ENCODE data around the gene VWF.

Gene VWF

DNA sequence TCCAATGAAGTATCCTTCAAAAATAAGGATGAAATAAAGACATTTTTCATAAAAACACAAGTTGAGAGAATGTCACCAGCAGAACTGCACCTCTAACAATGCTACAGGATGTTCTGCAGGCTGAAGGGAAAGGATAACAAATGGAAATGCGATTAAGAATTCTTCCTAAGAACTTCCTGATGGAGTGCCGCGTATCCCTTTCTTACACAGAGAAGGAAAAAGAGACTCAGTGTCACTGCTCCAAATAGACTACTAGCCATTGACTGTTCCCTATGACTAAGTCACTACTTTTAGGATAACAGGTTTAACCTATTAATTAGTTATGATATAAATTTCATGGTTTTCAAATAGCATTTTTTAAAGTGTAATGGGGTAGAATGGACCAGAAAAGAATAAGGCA, 182.6 kb downstream of the VWF start:
- DNase-seq = no peak

DNA sequence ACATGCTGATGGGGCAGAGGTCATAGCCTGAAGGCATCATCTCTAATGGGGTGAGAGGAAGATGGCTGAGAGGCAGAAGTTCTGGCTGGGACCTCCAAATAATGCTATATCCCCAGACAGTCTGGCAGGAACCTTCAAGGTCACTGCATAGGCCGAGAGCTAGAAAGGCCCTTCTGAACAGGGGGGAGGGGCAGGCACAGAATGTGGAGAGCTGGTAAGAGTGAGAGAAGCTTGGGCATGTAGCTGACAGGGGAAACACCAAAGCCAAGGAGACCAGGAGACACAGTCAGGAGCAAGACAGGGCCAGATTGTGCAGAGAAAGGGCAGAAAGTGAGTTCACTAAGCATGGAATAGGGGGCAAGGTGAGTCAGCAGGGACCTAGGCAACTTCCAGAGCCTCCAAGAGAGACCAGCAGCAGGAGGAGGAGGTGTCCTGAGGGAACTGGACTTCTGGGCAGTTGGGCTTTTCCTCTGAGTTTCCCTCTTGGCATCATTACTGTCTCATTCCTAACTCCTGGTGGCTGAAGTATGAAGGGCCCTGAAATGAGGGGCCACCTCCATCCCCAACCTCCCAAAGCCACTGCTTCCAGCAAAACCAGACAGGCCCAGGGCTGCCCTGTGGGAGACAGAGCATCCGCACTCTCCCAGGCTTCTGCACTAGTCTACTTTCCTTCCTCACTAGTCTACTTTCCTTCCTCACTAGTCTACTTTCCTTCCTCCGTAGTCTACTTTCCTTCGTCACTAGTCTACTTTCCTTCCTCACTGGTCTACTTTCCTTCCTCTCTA, 196.5 kb downstream of the VWF start:
- DNase-seq = no peak

DNA sequence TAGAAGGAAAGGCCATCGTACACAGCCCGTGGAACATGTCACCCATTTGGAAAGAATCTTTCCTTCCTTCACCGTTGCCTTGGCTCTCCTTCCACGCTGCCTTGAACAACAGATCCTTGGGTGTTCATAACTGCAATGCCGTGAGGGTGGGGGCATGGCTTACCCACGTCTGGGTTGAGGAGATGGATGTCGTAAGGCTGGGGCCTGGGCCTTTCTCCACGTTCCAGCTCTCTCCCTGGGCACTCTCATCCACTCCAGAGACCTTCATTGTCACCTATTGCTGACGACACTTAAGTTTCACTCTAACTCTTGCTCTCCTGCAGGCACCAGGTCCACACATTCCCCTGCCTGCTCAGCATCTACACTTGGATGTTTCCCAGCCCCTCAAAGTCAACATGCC, 198.8 kb downstream of the VWF start:
- DNase-seq = no peak

DNA sequence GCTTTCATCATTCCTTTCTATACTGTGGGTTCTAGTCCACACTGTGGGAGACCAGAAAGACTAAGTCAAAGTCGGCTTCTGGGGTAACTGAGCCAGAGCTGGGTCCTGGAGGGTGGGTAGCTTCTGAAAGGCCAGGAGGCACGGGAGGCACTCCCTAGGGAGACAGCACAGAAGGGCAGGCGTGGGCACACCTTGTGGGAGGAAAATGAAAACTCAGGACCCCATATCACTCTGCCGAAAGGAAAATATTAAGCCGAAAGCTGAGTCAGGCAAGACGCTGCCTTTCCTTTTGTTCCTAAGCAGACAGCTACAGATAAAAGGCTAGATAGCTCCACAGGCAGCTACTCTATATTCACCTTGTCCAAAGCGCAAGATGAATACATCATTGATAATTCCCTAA, 200.1 kb downstream of the VWF start:
- no peak for DNase-seq

DNA sequence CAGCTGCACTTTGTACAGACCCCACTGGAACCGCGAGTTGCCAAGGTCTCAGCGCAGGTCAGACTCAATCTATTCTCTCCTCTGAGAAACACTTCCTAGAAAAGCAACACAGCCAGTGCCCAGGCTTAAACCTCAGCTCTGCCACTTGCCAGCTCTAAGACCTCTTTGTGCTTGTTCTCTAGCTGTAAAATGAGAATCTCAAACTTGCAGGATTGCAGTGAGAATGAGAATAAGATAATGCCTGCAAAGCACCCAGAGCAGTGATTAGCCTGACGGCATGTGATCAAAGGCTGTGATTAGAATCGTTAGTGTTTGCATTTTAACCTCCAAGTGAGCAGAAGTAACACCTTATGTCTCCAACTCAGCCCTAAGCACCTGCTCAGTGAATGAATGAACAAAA, 200.7 kb downstream of the VWF start:
- DNase-seq = no peak

DNA sequence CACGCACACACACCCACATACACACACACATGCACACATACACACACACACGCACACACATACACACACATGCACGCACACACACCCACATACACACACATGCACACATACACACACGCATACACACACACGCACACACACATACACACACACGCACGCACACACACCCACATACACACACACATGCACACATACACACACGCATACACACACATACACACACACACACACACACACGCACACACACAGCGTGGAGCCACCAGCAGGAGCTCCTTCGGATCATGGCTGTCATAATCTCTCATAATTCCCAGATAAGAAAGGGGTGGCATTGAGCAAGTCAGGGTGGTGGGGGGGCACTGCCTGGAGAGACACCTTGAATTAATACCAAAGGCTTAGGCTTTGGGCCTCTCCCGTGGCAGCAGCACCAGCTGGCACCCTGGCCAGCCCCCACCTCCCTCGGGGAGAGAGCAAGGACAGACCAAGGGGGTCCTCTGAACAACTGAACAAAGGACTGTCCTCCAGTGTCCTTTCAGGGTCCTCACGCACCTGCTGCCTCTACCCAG, 201.3 kb downstream of the VWF start:
- DNase-seq = no peak

DNA sequence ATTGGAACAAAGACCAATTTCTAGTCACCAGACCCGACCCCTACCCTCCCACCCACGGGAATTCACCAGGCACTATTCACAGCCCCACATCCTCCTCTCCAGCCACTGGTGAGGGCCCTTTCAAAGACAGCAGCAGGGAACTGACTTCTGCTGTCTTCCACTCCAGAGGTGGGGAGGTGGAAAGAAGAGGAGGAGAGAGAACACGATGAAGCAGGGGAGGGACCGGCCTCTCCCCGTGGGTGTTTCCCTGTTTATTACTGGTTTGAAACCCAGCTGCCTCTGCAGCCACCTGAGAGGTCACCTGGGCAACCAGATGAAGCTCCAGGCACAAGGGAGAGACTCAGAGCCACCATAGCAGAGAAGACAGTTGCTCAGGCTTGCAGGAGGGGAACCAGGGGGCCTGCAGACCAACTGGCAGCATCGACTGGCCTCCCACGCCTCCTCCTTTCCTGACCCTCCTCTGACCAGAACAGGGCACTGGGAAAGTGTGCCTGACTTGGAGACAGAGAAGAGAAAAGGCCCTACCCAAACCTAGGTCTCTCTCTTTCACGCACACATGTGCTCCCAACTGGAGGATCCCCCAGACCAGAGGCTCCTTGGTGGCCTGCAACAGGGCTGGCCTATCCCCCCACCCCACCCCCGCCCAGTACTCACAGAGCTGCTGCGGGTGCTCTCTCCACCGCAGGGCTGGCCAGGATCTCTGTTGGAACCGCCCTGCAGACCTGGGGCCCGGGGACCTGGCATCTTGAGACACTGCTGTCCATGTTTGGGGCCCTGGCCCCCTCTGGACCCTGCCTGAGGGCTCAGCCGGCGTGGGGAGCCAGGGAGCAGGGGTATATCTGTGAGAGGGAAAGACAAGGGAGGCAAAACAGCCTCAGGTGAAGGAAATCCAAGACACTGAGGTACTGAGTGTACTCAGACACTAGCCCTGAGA, 202.2 kb downstream of the VWF start:
- DNase-seq = no peak

DNA sequence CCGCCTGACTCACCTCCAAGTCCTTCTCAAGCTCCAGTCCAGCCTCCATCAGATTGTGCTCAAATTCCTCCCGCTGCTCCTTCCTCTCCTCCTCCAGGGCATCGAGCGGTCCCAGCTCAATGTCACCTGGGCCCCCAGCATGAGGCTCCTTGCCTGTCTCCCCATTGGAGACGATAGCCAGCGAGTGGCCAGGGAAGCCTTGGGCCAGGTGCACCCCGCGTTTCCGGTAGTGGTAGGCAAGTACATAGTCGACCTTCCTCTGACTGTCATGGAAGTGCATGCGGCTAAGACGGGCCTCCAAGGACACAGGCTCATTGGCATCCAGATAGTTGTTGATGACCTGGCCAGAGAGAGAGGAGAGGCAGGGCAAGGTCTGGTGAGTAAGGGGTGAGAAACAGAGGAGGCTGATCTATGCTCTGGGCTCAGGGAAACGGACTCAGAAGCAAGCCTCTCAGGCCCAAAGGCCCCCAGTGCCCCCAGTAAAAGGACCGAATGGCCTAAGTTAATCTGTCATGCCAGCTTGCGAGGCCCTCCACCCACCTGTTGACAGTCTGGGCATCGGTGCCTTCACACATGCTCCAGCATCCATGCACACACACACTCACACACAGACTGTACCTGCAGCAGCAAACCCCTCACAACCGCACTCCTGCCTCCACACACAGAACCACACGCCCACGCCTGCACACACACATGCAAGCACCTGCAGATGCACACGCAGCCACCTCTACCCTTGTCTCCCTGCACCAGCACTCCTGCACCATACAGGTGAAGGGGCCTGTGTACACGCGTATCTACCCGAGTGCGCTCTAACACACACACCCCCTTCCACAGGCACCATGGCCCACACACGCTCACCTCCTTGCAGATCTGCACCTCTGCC, 203.2 kb downstream of the VWF start:
- no peak for DNase-seq

DNA sequence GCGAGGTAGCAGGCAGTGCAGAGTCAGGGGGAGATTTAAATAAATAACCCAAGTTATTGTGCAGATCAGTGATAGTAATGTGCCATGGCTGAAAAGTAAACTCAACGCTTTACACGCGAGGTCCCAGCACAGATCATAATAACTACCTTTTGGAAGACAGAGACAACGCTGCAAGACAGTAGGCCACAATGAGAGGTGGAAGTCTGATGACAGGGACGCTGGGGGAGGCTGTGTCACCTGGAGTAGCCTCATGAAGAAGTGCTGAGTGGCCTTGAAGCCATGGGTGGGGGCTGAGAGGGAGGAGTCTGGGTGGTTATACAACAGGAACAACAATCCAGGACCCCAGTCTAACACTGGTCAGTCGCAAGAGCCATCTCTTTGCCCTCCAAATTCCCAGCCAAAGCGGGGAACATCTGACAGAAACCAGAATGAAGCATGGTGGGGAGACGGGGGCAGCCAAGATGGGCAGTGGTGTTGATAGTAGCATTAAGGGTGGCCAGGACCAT, 207.6 kb downstream of the VWF start:
- no peak for DNase-seq

DNA sequence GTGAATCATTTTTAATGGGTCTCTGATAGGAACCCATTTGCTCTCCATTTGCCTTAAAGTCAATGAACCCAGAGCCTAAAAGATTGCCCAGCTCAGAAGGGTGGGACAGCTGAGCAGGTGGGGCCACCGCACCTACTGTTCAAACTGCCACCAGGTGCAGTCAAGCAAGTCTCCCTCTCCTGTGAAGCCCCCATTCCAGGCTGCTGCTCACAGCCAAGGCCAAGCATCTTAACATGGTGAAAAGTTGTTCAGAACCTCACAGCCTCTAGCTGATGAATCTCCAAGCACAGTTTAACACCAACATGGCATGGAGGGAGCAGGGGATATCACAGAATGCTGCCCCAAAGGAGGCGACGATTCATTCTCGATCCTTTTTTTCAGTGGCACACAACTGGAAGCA, 209.0 kb downstream of the VWF start:
- DNase-seq = no peak

DNA sequence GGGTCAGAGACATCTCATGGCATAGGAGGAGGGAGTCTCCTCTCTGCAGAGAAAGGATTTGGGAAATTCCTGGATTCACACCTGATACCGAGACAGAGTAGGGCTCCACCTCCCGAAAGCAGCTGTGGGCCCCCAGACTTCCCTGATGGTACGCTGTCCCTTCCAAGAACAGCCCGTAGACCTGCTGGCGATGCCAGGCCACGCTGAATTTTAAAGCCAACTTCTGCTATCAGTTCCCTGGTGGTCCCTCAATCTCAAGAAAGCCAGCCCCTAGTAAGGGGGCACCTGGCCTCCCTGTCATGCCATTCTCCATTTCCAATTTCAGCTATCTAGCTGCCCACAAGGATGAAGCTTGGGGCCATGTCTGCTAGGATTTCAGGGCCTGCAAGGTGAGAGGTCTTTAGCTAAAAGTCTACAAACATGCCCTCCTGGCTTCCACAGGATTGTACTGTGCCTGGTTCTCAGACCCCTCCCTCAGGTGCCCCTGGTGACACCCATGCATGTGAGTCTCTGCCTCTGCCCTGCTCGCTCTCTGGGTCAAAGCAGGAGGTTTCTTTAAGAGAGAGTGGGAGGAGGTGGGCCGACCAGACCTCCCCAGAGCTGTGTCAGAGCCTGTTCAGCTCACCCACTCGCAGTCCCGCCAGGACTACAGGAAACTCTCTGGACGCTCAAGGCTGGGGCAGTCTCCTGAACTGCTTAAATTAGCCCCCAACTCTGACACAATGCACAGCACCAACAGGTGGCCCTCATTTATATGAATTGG, 209.9 kb downstream of the VWF start:
- DNase-seq = no peak

DNA sequence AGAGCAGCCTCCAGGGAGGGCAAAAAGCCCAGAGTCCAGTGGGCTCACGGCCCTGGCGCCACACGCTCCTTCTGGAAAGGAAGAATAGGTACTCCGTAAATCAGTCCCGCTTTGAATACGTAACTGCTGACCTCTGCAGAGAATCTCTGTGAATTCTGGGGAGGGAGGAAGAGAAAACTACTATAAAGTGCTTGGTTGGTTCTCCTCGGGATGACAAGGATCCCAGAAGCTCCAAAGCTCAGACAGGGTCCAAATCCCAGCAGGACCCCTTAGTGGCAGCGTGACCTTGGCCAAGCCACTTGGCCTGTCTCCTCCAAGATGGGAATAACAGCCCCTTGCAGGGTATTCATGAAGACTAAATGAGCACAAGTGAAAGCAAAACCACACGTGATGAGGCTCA, 211.1 kb downstream of the VWF start:
- no peak for DNase-seq

DNA sequence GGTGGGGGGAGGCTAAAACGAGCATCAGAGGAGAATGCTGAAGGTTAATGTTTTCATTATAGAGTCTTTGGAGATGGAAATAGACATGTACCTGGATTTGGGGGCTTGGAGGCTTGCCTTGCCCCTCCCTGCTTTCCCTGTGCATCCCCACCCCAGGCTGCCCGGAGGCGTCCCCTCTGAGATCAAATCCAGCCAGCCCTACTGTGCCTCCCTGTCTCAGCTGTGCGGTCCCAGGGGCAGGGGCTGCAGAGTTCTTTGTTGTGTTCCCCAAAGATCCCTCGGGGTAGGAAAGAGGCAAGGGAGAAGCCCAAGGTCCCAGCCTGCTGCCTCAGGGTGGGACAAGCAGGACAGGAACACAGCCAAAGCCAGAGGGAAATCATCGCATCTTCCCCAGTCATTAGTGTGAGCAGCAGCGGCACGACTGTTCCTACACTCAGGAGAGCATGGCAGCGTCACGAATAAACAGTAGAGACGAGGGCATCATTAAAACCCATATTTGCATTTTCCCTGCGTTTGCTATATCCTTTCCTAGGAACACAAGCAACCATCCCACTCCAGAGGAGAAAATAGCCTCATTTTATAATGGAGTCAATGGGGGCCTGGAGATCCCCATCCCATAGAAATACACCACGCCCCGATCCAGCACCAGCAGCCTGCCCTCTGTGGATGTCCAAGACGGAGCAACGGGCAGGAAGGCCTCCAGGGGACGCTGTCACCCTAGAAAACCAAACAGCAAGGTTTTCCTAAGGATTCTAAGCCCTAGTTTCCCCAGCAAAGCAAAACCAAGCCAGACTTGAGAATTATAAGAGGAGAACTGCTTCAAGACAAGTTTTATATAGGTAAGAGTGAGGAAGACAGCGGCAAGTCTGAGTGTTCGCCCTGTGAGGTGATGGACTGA, 211.8 kb downstream of the VWF start:
- DNase-seq = no peak

DNA sequence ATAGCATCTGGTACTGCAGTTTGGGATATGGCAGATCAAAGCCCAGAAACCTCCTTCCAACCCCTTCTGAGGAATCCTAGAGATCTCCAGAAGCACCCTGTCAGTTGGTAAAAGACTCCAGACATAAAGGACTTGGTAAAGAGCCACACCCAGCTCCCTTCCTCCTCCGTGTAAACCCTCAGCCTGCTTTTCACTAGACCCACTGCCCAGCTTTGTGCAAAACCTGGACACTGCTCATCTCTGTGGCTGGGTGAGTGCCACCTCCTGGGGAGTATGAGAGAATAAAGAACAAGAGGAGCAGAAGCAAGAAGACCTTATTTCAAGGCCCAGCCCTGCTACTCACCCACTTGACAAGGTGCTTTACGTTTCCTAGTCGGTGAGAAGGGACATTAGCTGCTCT, 212.5 kb downstream of the VWF start:
- DNase-seq = no peak

DNA sequence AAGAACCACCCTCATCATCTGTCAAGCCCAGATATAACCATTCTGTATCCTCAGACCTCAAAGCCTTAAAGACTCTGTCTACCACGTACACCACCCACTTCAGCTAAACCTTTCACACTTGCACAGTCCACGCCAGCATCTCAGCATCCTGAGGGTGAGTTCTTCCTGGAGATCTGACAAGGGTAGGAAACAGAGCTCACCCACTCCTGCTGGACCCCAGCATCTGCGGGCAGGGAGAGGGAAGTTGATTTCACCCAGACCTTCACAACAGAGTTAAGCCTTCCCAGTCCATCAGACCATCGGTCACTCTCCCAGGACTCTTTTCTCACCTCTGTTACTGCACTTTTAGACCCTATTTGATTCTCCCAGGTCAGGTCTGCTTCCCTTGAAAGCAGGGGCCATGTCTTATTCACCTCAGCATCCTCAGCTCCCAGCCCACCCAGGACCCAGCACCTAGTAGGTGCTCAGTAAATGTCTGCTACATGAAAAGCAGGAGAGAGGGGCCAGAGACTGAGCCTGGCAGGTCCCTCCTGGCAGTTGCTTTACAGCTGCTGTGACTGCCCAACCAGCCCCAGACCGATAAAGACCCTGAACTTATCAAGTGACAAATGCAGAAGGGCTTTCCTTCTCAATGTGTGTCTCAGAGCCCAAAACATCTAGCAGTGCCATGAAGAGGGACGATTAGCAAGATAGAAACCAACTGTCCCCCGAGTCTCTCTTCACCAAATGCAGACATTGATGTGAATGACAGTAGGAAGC, 213.5 kb downstream of the VWF start:
- DNase-seq = no peak

DNA sequence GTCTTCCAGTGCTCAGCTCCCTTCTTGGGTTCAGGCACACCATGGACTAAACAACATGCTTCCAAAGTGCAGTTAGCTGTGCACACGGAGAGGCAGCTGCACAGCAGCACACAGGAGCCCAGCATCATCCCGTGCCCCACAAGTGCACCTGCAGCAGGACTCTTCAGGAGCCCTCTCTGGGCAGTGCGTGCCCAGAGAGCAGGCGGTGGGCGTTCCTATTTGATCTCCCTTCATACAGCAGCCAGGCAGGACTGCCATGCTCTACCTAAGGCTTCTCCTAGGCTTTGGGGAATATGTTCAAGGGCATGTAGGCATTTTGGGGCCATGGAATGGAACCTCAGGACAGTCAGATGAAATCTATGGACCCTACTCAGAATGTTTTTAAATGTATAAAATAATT, 214.9 kb downstream of the VWF start:
- DNase-seq = no peak

DNA sequence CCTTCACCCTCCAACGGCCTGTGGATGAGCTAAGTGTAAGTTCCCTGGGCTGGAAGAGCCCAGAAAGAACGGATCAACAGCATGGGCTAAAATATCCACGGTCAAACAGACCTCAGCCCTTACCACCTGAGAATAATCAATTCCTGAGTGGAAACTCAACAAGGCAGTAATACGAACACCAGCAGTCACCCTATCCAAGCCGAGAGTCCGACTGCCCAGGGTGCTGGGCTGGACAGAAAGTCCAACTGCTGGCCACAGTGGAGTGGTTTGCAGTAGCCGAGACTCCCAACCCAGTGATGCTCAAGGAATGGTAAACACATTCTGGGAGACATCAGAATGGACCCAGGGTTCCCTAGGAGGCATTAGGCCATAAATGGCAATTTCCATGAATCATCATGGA, 216.2 kb downstream of the VWF start:
- no peak for DNase-seq

DNA sequence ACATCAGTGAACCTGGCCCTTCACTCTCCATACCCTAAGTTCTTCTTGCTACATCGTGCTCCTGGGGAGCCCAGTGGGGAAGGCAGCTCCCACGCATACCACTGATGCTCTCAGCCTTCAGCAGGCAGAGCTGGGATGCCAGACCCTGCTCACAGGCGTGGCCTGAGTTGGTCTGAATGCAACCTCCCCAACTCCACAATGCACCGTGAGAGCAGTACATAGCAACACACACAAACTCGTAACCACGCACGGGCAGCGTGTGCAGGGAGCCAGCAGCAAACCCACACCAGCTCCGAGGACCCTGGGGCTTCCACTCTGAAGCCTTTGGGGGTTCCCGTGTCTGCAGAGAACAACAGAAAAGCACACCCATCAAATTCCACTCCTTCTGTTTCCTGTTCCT, 216.7 kb downstream of the VWF start:
- no peak for DNase-seq

DNA sequence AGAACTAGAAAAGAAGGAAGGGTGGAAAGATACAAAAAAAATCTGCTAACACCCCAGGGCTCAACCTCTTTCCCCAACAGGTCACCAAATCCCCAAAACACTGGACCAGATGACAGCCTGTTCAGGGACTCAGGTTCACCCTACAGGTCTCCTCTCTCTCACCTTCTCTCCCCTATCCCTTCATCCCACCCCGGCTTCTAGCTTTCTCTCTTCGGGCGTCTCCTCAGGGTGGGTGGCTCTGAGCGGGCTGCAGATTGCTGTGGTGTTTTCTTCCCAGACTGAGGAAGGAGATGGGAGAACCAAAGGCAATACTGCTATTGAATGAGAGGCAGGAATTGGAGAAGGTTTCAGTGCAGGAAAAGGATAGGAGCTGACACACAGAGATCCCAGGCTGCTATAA, 218.7 kb downstream of the VWF start:
- DNase-seq = no peak

DNA sequence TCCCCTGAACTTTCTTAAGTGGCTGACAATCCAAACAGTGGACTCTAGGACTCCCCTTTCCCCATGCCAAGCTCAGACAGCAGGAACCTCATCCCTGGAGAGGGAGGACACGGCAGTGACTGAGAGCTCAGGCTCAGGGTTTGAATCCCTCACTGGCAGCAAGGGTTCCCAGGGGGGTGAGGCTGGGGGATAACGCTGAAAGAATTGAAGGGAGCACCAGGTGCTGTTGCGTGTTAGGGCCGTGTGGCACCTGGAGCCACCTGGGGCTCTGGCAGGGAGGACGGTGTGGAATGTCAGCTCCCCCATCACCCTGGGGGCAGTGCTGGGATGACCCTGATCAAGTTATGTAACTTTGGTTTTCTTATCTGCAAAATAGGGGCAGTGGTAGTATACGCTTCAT, 219.5 kb downstream of the VWF start:
- DNase-seq = no peak

All from amniotic stem cell (primary cell).